GM13976 (cell line): ENCODE measurements around the gene EPHB4.

ENCODE experiments used
- DNase-seq: peaks from one replicate; pipeline ENCODE4 v3.0.0; 2012; ENCODE audit warnings: low spot score
- CTCF ChIP-seq: IDR thresholded peaks from 2 replicates; pipeline ENCODE4 v1.5.1; 2012; ENCODE audit warnings: borderline replicate concordance, mild to moderate bottlenecking; ENCODE audit not compliant: insufficient read depth; ENCODE audit errors: extremely low read depth, missing control alignments, control extremely low read depth
- in situ Hi-C: fragments of 300-500 bp; cut with MboI; formaldehyde crosslinking; loops from one replicate; pipeline ENCODE4 v1.12.0; 2022; ENCODE audit warnings: low sequenced_read_pairs, mixed read lengths, inconsistent platforms; ENCODE audit not compliant: unreplicated experiment

EPHB4 gene

GRCh38 chr7:100829150-100829716, 1.9 kb upstream of the EPHB4 start:
- in situ Hi-C loops, result no loop called here
- DNase-seq, result peak; percentile 15
- TF ChIP-seq CTCF, result no peak

GRCh38 chr7:100826514-100827329, 601 bp downstream of the EPHB4 start:
- no peak for DNase-seq
- in situ Hi-C loops, result no loop called here
- TF ChIP-seq CTCF, result no peak

DNA sequence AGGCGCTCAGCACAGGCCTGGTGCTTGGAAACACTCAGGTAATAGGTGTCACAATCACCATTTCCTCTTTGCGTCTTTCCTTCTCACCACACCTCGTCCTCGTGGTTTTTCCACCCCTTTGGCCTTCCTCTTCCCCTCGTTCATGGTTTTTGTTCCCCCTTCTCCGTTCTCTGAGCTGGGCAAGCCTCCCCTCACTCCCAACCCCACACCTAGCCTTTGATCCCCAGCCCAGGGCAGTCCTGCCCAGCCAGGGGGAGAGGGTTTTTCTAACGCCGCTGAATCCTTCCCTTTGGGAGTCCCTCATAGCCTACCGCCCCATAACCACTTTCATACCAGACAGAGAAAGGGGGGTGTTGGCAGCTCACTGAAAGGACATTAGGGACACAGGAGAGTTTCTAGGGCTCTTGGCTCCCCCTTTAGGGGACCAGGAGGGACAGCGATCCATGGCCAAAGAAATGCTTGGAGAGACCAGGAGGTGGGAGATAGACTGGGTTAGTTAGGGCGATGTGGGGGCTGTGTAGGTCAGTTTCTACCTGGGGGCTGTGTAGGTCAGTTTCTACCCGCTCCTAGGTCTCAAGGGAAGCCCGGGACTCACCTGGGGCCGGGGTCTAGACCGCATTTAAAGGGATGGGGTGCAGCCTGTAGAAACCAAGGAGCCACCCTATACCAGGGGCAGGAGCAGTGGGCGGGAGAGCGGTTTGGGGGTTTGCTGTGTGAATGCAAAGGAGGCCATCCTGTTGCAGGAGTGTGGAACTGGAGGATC, 1.4 kb downstream of the EPHB4 start:
- DNase-seq, result no peak
- no peak for TF ChIP-seq CTCF
- in situ Hi-C loops, result no loop called here

DNA sequence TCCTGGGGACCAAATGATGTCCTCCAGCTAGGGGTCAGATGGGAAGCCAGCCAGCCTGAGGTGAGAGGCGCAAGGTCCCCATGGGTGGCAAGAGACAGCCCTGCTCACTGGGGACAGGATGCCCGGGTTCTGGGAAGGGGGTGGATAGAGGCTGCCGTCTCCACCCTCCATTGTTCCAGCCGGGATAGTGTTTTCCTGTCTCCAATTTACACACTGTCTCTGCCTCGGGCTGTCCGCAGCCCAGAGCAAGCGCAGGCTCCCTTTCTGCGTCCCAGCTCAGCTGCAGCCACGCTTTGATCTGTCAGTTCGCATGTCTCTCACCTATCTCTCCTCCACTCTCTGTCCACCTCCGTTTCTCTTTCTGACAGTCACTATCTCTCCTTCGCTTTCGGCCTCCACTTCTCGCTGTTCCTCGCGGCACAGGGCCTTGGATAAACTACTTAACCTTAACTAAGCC, 2.1 kb downstream of the EPHB4 start:
- no peak for TF ChIP-seq CTCF
- in situ Hi-C loops, result no loop called here
- DNase-seq, result no peak

- no peak for DNase-seq
- in situ Hi-C loops, result no loop called here
- no peak for TF ChIP-seq CTCF
Observed at GRCh38 chr7:100824499-100825214, 2.7 kb downstream of the EPHB4 start.

DNA sequence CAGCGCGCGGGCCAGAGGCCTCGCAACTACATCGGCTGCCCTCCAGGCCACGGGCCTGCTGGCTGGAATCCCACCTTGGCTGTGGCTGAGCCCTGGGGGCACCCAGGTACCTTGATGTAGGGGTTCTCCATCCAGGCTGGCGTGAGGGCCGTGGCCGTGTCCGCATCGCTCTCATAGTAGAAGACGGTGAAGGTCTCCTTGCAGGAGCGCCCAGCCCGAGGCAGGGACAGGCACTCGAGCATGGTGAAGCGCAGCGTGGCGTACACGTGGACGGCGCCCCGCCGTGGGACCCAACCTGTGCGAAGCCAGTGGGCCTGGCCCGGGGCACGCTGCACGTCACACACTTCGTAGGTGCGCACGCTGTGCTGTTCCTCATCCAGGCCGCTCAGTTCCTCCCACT, 3.8 kb downstream of the EPHB4 start:
- no peak for TF ChIP-seq CTCF
- in situ Hi-C loops, result no loop called here
- DNase-seq, result no peak
